ENCODE measurements around the gene KLHL42.
A peak's percentile ranks its signal among the peaks of the same experiment; 100 is the strongest.
"Not testable (repeated sequence)": the region's sequence is repeated elsewhere in the genome, so short reads cannot be mapped to it uniquely, and the experiment has no call there.

The KLHL42 gene

GRCh38 chr12:27843714-27844245 lies 63.7 kb downstream of the KLHL42 start:
- Histone ChIP-seq H2AFZ (ENCODE audit: low read length) (no peak overlapping the region), H3F3A (ENCODE audit: low read depth) (peaks cover 24% of the 10 kb centered on the region), H3K4me1 (ENCODE audit: insufficient read depth, low read length, poor library complexity, severe bottlenecking) (peaks cover 64% of the 10 kb centered on the region), H3K27me3 (ENCODE audit: insufficient read depth, low read length, poor library complexity, severe bottlenecking) (no peaks in the 10 kb centered on the region), H3K9me2 (replicated peaks; ENCODE audit: low read depth, low read length) (no peaks in the 10 kb centered on the region), H3K4me3 (ENCODE audit: low read length, poor library complexity, severe bottlenecking) (peak overlapping the region; percentile 47), H3K4me2 (ENCODE audit: low read depth, low read length, poor library complexity, severe bottlenecking) (peak overlapping the region; percentile 79), H3K9ac (ENCODE audit: low read depth, low read length, poor library complexity, severe bottlenecking) (peak overlapping the region; percentile 59), H3K36me3 (ENCODE audit: insufficient read depth, low read length) (no peaks in the 10 kb centered on the region), H4K20me1 (ENCODE audit: insufficient read depth, low read length, poor library complexity, severe bottlenecking) (no peaks in the 10 kb centered on the region), H3K9me3 (ENCODE audit: insufficient read depth, low read depth, low read length) (peaks cover 4% of the 10 kb centered on the region; the same call in 1 of the 2 replicates), H3K79me2 (ENCODE audit: insufficient read depth, low read length) (no peaks in the 10 kb centered on the region)
- no peak for TF ChIP-seq EZH2phosphoT487 (IDR thresholded peaks at IDR 0.05; ENCODE audit: borderline replicate concordance)
- no peak for TF ChIP-seq CTCF (conservative IDR thresholded peaks at IDR 0.05; ENCODE audit: low read length)

- Histone ChIP-seq H3K79me2 (ENCODE audit: insufficient read depth, low read length) (no peaks in the 10 kb centered on the region), H3K9me3 (ENCODE audit: insufficient read depth, low read depth, low read length) (peaks cover 9% of the 10 kb centered on the region; the same call in 1 of the 2 replicates), H3K27me3 (ENCODE audit: insufficient read depth, low read length, poor library complexity, severe bottlenecking) (no peaks in the 10 kb centered on the region), H3K4me1 (ENCODE audit: insufficient read depth, low read length, poor library complexity, severe bottlenecking) (peaks cover 56% of the 10 kb centered on the region), H3K9me2 (replicated peaks; ENCODE audit: low read depth, low read length) (no peaks in the 10 kb centered on the region), H3K36me3 (ENCODE audit: insufficient read depth, low read length) (no peaks in the 10 kb centered on the region), H3K4me2 (ENCODE audit: low read depth, low read length, poor library complexity, severe bottlenecking) (peak overlapping the region; percentile 79), H3K4me3 (ENCODE audit: low read length, poor library complexity, severe bottlenecking) (peak overlapping the region; percentile 47), H3K9ac (ENCODE audit: low read depth, low read length, poor library complexity, severe bottlenecking) (peak overlapping the region; percentile 59), H4K20me1 (ENCODE audit: insufficient read depth, low read length, poor library complexity, severe bottlenecking) (no peaks in the 10 kb centered on the region), H3F3A (ENCODE audit: low read depth) (peaks cover 24% of the 10 kb centered on the region), H2AFZ (ENCODE audit: low read length) (no peak overlapping the region)
- TF ChIP-seq CTCF (conservative IDR thresholded peaks at IDR 0.05; ENCODE audit: low read length) (no peak), EZH2phosphoT487 (IDR thresholded peaks at IDR 0.05; ENCODE audit: borderline replicate concordance) (no peak)
Observed at GRCh38 chr12:27844366-27845090, 64.5 kb downstream of the KLHL42 start.

DNA sequence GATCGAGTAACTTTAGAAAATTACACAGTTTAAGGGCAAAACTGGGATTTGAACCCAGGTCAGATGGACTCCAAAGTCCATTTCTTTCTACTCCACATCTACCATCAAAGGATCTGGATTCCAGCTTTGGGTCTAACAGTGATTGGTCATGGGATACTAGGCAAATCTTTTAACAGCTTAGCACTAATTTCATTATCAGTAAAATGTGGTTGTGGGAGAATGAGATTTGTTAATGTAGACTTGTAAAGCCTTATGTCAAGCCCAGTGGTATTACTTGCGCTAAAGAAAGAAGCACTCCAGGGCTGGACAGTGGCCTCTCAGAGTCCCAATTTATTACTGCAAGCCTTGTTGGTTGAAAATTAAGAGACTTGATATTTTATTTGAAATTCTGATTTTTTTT lies 65.2 kb downstream of the KLHL42 start:
- Histone ChIP-seq H3K4me3 (ENCODE audit: low read length, poor library complexity, severe bottlenecking) (peak overlapping the region; percentile 47), H3K9me2 (replicated peaks; ENCODE audit: low read depth, low read length) (no peaks in the 10 kb centered on the region), H4K20me1 (ENCODE audit: insufficient read depth, low read length, poor library complexity, severe bottlenecking) (no peaks in the 10 kb centered on the region), H3K79me2 (ENCODE audit: insufficient read depth, low read length) (no peaks in the 10 kb centered on the region), H3K27me3 (ENCODE audit: insufficient read depth, low read length, poor library complexity, severe bottlenecking) (no peaks in the 10 kb centered on the region), H3K9ac (ENCODE audit: low read depth, low read length, poor library complexity, severe bottlenecking) (peak overlapping the region; percentile 59), H3K4me1 (ENCODE audit: insufficient read depth, low read length, poor library complexity, severe bottlenecking) (peaks cover 50% of the 10 kb centered on the region), H3F3A (ENCODE audit: low read depth) (peaks cover 19% of the 10 kb centered on the region), H3K9me3 (ENCODE audit: insufficient read depth, low read depth, low read length) (peaks cover 9% of the 10 kb centered on the region; the same call in 1 of the 2 replicates), H3K4me2 (ENCODE audit: low read depth, low read length, poor library complexity, severe bottlenecking) (peak overlapping the region; percentile 79), H3K36me3 (ENCODE audit: insufficient read depth, low read length) (no peaks in the 10 kb centered on the region), H2AFZ (ENCODE audit: low read length) (no peak overlapping the region)
- no peak for TF ChIP-seq CTCF (conservative IDR thresholded peaks at IDR 0.05; ENCODE audit: low read length)
- TF ChIP-seq EZH2phosphoT487 (IDR thresholded peaks at IDR 0.05; ENCODE audit: borderline replicate concordance) = no peak

- H3K9me2 ChIP-seq (replicated peaks; ENCODE audit: low read depth, low read length); H3K9ac ChIP-seq (ENCODE audit: low read depth, low read length, poor library complexity, severe bottlenecking); H3K4me2 ChIP-seq (ENCODE audit: low read depth, low read length, poor library complexity, severe bottlenecking); H3K79me2 ChIP-seq (ENCODE audit: insufficient read depth, low read length); H3K36me3 ChIP-seq (ENCODE audit: insufficient read depth, low read length); H4K20me1 ChIP-seq (ENCODE audit: insufficient read depth, low read length, poor library complexity, severe bottlenecking); H3K4me3 ChIP-seq (ENCODE audit: low read length, poor library complexity, severe bottlenecking); H2AFZ ChIP-seq (ENCODE audit: low read length); H3K9me3 ChIP-seq (ENCODE audit: insufficient read depth, low read depth, low read length); H3K27me3 ChIP-seq (ENCODE audit: insufficient read depth, low read length, poor library complexity, severe bottlenecking): not testable (repeated sequence)
- H3K4me1 ChIP-seq (ENCODE audit: insufficient read depth, low read length, poor library complexity, severe bottlenecking) = peaks cover 44% of the 10 kb centered on the region
- peaks cover 14% of the 10 kb centered on the region for H3F3A ChIP-seq (ENCODE audit: low read depth)
Observed at GRCh38 chr12:27845706-27846105, 65.7 kb downstream of the KLHL42 start.

GRCh38 chr12:27847293-27847692 lies 67.3 kb downstream of the KLHL42 start:
- H4K20me1 ChIP-seq (ENCODE audit: insufficient read depth, low read length, poor library complexity, severe bottlenecking); H3K4me2 ChIP-seq (ENCODE audit: low read depth, low read length, poor library complexity, severe bottlenecking); H2AFZ ChIP-seq (ENCODE audit: low read length); H3K4me3 ChIP-seq (ENCODE audit: low read length, poor library complexity, severe bottlenecking); H3K27me3 ChIP-seq (ENCODE audit: insufficient read depth, low read length, poor library complexity, severe bottlenecking); H3F3A ChIP-seq (ENCODE audit: low read depth); H3K36me3 ChIP-seq (ENCODE audit: insufficient read depth, low read length); H3K9me2 ChIP-seq (replicated peaks; ENCODE audit: low read depth, low read length); H3K9ac ChIP-seq (ENCODE audit: low read depth, low read length, poor library complexity, severe bottlenecking); H3K79me2 ChIP-seq (ENCODE audit: insufficient read depth, low read length): not testable (repeated sequence)
- peaks cover 13% of the 10 kb centered on the region; the same call in 1 of the 2 replicates for H3K9me3 ChIP-seq (ENCODE audit: insufficient read depth, low read depth, low read length)
- H3K4me1 ChIP-seq (ENCODE audit: insufficient read depth, low read length, poor library complexity, severe bottlenecking) = peaks cover 31% of the 10 kb centered on the region

Data from Loucy (cell line).